Stomach (tissue), 4 donors: ENCODE results near the gene COPG2.

Experiments used
- POLR2A ChIP-seq, 4 donors: fragments of 450-650 bp; IDR thresholded peaks; one replicate each; pipeline ENCODE4 v1.6.1; 2016; ENCODE audit warnings: antibody characterized with exemption in 4 of 4, control low read depth in 2 of 4, mild to moderate bottlenecking in 1 of 4, moderate library complexity in 1 of 4
- POLR2AphosphoS5 ChIP-seq, 3 donors: sonication (generic); formaldehyde crosslinking; IDR thresholded peaks; one replicate each; pipeline ENCODE4 v1.6.1; 2016; ENCODE audit warnings: antibody characterized with exemption in 3 of 3
- TF ChIP-seq, protein P1 (sequence below), 7 experiments: fragments of 450-650 bp in 4 of 7; fragments of 200-600 bp in 3 of 7; sonication (generic) in 3 of 7; IDR thresholded peaks; one replicate each; pipeline ENCODE4 v1.5.1; 2016 to 2019; ENCODE audit warnings: antibody characterized with exemption in 7 of 7, control low read depth in 2 of 7, mild to moderate bottlenecking in 1 of 7

DNA sequence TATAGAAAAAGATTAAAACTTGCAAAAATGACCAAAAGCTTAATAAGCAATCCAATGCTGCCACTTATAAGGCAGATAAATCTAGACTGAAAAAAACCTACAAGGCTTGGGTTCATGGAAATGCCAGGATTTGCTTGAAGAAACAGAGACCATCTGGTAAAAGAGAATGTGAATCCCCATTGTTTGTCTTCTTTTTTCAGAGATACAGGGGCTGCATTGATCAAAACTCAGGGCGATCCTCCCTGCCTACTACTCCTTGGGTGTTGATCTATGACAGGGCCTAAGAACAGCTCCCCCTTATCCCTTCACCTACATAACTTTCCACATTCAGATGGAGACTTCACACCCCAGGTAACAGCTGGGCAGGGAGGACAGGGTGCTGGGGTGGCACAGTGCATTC lies 21.1 kb upstream of the COPG2 start:
- TF ChIP-seq POLR2A (IDR thresholded peaks at IDR 0.05) (no peak), POLR2AphosphoS5 (IDR thresholded peaks at IDR 0.05) (no peak)
- TF ChIP-seq, protein P1, sequence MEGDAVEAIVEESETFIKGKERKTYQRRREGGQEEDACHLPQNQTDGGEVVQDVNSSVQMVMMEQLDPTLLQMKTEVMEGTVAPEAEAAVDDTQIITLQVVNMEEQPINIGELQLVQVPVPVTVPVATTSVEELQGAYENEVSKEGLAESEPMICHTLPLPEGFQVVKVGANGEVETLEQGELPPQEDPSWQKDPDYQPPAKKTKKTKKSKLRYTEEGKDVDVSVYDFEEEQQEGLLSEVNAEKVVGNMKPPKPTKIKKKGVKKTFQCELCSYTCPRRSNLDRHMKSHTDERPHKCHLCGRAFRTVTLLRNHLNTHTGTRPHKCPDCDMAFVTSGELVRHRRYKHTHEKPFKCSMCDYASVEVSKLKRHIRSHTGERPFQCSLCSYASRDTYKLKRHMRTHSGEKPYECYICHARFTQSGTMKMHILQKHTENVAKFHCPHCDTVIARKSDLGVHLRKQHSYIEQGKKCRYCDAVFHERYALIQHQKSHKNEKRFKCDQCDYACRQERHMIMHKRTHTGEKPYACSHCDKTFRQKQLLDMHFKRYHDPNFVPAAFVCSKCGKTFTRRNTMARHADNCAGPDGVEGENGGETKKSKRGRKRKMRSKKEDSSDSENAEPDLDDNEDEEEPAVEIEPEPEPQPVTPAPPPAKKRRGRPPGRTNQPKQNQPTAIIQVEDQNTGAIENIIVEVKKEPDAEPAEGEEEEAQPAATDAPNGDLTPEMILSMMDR (IDR thresholded peaks at IDR 0.05) = no peak
